ENCODE measurements around the gene IZUMO4.
A peak's percentile ranks its signal among the peaks of the same experiment; 100 is the strongest.
"Not testable (repeated sequence)": the region's sequence is repeated elsewhere in the genome, so short reads cannot be mapped to it uniquely, and the experiment has no call there.

IZUMO4 gene

DNA sequence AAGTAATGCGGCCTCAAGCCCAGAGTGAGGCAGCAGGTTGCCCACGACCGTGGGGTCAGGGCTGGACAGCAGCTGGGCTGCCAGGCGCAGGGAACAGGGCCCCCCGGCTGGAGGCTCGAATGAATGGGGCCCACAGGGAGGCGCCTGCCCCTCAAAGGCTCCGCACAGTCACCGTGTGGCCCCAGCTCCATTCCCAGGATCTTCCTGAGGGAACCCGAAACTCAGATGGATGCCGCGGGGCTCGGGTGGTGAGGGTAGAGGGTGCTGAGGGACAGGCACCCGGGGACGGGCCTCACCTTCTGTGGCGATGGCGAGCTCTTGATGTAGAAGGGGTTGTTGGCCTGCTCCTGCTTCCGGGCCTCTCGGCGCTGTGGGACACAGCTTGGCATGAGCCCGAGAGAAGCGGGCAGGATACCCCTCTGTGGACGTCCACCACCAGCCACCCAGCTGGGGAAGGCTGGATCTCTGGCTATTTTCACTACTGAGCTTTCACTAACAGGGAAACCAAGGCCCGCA is 19.3 kb downstream of the IZUMO4 start:
- CTCF ChIA-PET = no interaction called here
- H3K4me1 Mint-ChIP-seq = no peaks in the 10 kb centered on the region
- no peaks in the 10 kb centered on the region for H3K9me3 Mint-ChIP-seq
- H3K27me3 Mint-ChIP-seq = no peaks in the 10 kb centered on the region
- no peak overlapping the region for H3K27ac Mint-ChIP-seq
- H3K36me3 Mint-ChIP-seq = peaks cover 41% of the 10 kb centered on the region
- no peak for DNase-seq
- H3K4me3 Mint-ChIP-seq = no peak overlapping the region

DNA sequence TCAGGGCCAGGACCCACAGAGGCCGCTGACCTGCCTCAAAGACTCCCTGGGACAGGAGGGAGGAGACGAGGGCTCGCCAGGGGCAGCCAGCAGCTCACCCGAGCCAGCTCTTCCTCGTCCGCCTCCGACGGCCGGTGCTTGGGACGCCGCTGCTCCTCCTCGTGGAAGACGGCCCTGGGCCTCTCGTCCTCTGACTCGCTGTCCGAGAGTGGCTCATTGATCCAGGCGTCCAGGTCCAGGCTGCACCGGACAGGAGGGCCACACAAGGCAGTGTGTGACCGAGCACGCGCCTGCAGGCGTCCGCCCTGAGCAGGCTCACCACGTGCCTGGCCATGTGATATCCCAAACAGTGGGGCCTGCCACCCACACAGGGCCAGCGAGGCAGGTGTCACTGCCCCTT is 19.8 kb downstream of the IZUMO4 start:
- CTCF ChIA-PET = no interaction called here
- H3K4me1 Mint-ChIP-seq = no peaks in the 10 kb centered on the region
- H3K9me3 Mint-ChIP-seq = no peaks in the 10 kb centered on the region
- H3K4me3 Mint-ChIP-seq = no peak overlapping the region
- DNase-seq = no peak
- no peak overlapping the region for H3K27ac Mint-ChIP-seq
- H3K36me3 Mint-ChIP-seq = peaks cover 44% of the 10 kb centered on the region
- no peaks in the 10 kb centered on the region for H3K27me3 Mint-ChIP-seq

DNA sequence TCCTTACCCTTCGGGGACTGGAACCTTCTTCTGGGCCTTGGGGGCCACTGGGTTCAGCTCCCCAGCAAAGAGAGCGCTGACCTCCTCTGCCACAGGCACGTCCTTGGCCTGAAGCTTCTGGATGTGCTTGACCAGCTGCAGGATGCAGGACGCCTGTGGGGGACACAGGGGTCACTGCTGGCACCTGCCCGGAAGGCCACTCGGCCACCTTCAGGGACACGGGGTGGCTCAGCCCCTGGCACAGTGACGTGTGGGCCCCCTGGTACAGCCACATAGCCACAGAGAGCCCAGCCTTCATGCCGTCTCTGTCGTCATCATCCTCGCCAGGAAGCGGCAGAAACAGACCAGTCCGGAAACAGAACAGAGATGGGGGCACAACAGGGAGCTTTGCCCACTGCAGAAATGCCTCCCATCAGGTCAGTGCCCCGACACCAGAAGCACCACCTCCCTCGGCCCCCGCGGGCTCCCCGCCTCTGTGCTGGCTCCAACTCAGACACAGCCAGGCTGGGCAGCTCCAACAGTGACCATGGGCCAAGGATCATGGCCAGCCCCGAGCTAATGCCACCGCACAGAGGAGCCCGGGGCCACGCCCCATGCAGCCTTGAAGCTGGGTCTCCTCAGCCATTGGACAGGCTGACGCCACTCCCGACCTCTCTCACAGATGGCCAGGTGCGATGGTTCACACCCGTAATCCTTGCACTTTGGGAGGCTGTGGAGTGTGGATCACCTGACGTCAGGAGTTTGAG is 20.7 kb downstream of the IZUMO4 start:
- Mint-ChIP-seq H3K4me3 (no peak overlapping the region), H3K9me3 (no peaks in the 10 kb centered on the region), H3K4me1 (no peaks in the 10 kb centered on the region), H3K27me3 (no peaks in the 10 kb centered on the region), H3K36me3 (peaks cover 42% of the 10 kb centered on the region), H3K27ac (no peak overlapping the region)
- CTCF ChIA-PET = no interaction called here
- DNase-seq = no peak

DNA sequence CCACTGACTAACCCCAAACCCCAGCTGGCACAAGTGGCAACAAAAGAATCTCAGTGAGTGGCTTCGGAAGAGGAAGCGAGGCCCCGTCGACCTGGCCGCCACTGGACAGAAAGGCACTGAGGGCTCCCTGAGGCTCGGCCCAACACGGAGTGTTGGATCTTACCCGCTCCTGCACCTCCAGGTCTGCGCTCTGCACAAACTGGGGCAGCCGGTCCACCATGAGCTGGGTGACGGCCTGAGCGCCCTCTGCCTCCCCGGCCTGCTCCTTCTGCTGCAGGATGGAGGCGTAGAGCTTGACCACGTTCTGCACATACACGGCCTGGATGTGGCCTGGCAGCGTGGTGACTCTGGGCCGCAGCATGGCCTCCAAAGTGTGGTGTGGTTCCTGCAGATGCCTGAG is 21.7 kb downstream of the IZUMO4 start:
- Mint-ChIP-seq H3K9me3 (no peaks in the 10 kb centered on the region), H3K4me1 (no peaks in the 10 kb centered on the region), H3K27me3 (no peaks in the 10 kb centered on the region), H3K36me3 (peaks cover 43% of the 10 kb centered on the region), H3K4me3 (no peak overlapping the region), H3K27ac (no peak overlapping the region)
- DNase-seq = no peak
- CTCF ChIA-PET = no interaction called here

DNA sequence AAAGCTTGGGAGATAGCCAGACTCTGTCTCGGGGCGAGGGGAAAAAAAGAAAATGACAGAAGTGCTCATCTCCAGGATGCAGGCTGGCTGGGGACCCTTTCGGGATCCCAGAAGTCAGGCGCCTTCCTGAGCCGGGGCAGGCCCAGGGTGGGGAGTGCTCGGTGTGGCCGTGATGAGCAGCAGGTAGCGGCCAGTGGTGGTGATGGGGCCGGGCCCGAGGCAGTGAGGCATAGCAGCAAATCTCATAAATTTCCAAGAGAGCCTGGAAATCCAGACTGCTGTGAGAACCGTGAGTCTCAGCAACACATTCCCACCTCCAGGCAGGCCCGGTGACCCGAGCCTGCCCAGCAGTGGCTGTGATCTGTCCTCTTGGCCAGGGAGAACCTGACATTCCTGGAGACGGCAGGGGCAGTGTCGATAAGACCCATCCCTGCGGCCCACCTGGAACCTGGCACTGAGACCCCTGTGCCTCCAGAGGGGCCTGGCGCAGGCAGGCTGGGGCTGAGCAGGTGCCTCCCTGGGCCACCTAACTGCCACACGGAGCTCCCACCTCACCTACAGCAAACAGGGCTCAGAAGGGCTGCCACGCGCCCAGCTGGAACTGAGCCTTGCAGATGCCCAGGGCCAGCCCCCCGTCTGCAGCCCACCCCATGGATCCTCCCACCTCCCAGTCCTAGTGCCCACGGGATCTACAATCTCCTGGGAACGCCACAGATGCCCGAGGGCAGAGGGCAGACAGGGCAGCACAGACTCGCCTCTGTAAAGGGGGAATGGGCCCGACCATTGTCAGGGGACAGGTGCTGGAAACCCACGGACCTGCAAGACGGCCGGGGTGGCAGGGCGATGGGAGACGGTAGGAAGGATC is 23.4 kb downstream of the IZUMO4 start:
- Mint-ChIP-seq H3K27me3 (no peaks in the 10 kb centered on the region), H3K4me3 (no peak overlapping the region), H3K27ac (no peak overlapping the region), H3K36me3 (peaks cover 34% of the 10 kb centered on the region), H3K4me1 (no peaks in the 10 kb centered on the region), H3K9me3 (no peaks in the 10 kb centered on the region)
- CTCF ChIA-PET = no interaction called here
- DNase-seq = no peak

DNA sequence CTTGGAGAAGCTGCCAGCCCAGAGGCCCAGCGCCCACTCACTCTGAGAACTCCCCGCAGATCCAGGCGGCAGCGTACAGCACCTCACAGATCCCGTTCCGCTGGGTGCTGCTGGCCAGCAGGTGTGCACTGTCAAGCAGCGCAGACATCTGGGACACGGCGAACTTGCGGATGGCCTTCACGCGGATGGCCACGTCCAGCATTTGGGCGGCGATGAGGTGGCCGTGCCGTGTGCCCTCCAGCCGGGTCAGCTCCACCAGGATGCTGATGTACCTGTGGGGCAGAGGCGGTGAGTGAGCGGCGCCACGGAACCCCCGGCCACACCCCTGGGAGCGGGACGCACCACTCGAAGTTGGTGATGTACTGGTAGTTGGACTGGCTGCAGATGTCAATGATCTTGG is 24.1 kb downstream of the IZUMO4 start:
- no peak overlapping the region for H3K4me3 Mint-ChIP-seq
- no peak overlapping the region for H3K27ac Mint-ChIP-seq
- H3K36me3 Mint-ChIP-seq = peaks cover 32% of the 10 kb centered on the region
- H3K9me3 Mint-ChIP-seq = no peaks in the 10 kb centered on the region
- CTCF ChIA-PET = no interaction called here
- no peaks in the 10 kb centered on the region for H3K27me3 Mint-ChIP-seq
- no peak for DNase-seq
- H3K4me1 Mint-ChIP-seq = no peaks in the 10 kb centered on the region

DNA sequence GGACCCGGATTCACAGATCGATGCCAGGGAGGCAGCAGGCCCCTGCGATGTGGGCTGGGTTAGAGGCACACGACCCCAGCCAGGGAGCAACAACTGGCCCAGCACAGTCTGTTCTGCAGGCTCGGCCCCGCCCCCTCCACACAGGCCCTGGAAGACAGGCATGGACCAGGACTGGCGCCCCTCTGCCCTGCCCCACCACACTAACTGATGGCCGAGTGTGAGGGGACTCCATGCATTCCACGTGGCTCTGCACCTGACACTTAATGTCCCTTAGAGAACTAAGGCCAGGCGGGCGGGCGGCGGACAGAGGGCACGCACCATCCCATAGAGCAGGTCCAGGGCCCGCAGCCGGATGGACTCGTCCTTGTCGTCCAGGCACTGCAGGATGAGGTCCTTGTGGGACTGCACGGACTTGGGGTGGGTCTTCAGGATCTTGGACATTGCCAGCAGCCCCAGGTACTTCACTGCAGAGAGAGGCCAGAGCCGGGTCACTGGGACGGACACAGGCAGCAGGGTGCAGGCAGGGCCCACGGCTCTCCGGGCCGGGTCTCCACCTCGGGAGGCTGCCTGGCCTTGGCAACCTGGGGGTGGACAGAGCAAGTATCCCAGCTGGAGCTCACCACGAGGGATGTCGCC is 24.8 kb downstream of the IZUMO4 start:
- CTCF ChIA-PET = no interaction called here
- H3K27ac Mint-ChIP-seq = no peak overlapping the region
- no peak for DNase-seq
- peaks cover 36% of the 10 kb centered on the region for H3K36me3 Mint-ChIP-seq
- no peaks in the 10 kb centered on the region for H3K4me1 Mint-ChIP-seq
- no peaks in the 10 kb centered on the region for H3K9me3 Mint-ChIP-seq
- no peaks in the 10 kb centered on the region for H3K27me3 Mint-ChIP-seq
- no peak overlapping the region for H3K4me3 Mint-ChIP-seq

DNA sequence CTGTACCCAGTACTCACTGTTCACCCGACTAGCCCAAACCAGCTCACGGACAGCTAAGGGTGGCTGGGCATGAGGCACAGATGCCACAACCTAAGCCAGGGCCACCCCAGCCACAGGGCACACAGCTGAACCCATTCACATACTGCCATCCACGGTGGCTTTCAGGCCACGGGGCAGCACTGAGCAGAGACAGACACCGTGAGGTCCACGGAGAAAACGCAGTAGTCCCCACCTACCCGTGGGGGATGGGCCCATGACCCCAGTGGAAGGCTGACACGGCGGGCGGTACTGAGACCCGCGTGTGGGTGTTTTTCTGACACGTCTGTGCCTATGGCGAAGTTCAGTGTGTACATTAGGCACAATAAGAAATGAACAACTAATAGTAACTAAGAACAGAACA is 25.5 kb downstream of the IZUMO4 start:
- Mint-ChIP-seq H3K4me1 (no peaks in the 10 kb centered on the region), H3K27ac (no peak overlapping the region), H3K36me3 (peaks cover 36% of the 10 kb centered on the region), H3K9me3 (no peaks in the 10 kb centered on the region), H3K4me3 (no peak overlapping the region), H3K27me3 (no peaks in the 10 kb centered on the region)
- no peak for DNase-seq
- CTCF ChIA-PET = no interaction called here

DNA sequence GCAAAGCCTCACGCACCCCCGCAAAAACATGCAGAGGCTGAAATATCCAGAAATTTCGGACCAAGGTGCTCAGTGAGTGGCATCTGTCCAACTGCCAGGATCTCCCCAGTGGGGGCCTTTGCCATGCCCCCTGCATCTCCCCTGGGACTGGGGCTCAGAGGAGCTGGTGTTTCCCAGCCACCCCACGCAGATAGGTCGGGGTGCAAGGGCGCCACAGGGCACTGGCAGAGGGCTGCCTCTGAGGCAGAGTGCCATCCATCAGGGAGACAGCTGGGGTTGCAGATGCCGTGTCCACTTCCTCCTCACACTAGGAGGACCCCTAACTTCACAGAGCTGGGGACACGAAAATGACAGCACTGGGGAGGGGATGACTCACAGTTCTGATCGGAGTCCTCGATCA is 26.3 kb downstream of the IZUMO4 start:
- CTCF ChIA-PET = interaction anchor here (0.6 kb wide), 1 partner anchor 103 kb away, joined by 3 read pairs; no protein-coding TSS in a partner anchor
- Mint-ChIP-seq H3K36me3 (peaks cover 37% of the 10 kb centered on the region), H3K9me3 (no peaks in the 10 kb centered on the region), H3K27ac (no peak overlapping the region), H3K4me3 (no peak overlapping the region), H3K27me3 (no peaks in the 10 kb centered on the region), H3K4me1 (no peaks in the 10 kb centered on the region)
- DNase-seq = no peak

DNA sequence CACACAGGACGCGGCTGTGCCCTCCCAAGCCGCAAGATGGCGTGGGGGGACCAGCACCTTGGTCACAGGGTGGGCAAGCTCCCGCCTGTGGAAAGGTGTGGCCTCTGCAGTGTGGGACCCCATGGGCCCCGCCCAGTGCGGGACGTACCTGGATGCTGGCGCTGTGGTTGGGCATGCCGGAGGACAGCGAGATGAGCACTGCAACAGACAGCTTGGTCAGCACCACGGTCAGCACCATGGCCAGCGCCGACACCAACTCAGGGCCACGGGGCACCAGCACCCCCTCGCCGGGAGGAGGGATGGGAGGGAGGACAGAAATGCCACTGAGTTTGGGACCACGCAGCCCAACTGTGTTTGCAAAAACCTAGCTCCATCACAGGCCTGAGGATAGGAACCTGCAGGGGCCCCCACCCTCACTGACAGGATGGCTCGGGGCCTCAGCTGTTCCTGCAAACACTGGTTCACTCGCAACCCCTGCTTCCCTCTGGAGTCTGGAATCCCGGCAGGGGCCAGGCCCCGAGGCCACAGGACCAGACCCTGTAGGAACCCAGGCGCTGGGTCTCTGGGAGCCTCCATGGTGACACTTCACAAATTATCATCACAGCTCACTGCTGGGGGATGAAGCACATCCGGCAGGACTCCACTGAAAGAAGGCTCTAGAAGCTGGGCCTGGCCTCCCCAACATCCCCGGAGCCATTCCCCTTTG is 27.1 kb downstream of the IZUMO4 start:
- H3K27ac Mint-ChIP-seq = no peak overlapping the region
- H3K4me3 Mint-ChIP-seq = no peak overlapping the region
- no peaks in the 10 kb centered on the region for H3K27me3 Mint-ChIP-seq
- CTCF ChIA-PET = interaction anchor here (1.1 kb wide), 1 partner anchor 14 kb away, joined by 3 read pairs; no protein-coding TSS in a partner anchor
- no peaks in the 10 kb centered on the region for H3K9me3 Mint-ChIP-seq
- peaks cover 29% of the 10 kb centered on the region for H3K36me3 Mint-ChIP-seq
- DNase-seq = peak; percentile 52
- no peaks in the 10 kb centered on the region for H3K4me1 Mint-ChIP-seq

DNA sequence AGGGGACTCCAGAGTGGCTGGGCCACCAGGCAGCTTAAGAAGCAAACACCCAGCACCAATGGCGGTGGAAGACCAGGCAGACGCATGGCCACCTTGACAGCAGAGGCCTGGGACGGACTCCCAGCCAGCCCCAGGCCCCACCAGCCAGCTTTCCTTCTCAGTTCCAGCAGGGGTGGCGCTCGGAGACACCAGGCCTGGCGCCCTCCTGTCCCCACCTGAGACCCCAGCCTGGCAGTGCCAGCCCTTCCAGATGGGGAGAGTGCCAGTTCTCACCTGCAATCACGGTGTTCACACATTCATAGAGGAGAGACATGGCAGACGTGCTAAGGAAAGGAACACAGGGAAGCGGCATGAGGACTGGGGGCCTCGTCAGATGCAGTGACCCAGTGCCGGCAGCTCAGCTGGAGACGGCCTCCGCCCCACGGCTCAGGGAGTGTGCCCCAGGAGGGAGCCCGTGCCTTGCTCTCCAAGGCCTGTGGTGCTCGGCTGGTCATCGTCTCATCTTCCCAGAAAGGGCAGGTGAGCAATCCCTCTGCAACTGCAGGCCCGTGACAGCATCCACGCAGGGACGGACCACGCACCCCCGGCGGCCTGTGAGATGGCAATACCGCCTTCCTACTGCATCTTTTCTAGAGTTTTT is 30.3 kb downstream of the IZUMO4 start:
- peaks cover 26% of the 10 kb centered on the region for H3K36me3 Mint-ChIP-seq
- no peak overlapping the region for H3K27ac Mint-ChIP-seq
- H3K27me3 Mint-ChIP-seq = no peaks in the 10 kb centered on the region
- DNase-seq = no peak
- no peaks in the 10 kb centered on the region for H3K9me3 Mint-ChIP-seq
- no peak overlapping the region for H3K4me3 Mint-ChIP-seq
- no peaks in the 10 kb centered on the region for H3K4me1 Mint-ChIP-seq
- CTCF ChIA-PET = no interaction called here

DNA sequence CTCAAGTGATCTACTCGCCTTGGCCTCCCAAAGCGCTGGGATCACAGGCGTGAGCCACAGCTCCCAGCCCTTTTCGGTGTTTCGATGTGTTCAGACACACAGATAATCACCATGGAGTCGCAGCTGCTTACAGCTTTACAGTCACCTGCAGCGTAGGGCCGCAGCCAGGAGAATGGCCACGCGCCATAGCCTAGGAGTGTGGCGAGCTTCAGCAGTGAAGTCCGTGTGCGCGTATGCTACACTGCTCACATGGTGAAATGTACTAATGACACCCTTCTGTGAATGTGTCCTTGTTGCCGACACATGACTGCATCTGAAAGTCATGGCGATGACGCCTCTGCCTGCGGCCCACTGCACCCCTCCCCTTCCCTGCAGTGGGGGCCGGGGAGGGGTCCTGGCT is 31.0 kb downstream of the IZUMO4 start:
- Mint-ChIP-seq H3K4me3 (no peak overlapping the region), H3K36me3 (peaks cover 29% of the 10 kb centered on the region), H3K9me3 (no peaks in the 10 kb centered on the region), H3K4me1 (no peaks in the 10 kb centered on the region), H3K27ac (no peak overlapping the region), H3K27me3 (no peaks in the 10 kb centered on the region)
- CTCF ChIA-PET = no interaction called here
- DNase-seq = no peak

DNA sequence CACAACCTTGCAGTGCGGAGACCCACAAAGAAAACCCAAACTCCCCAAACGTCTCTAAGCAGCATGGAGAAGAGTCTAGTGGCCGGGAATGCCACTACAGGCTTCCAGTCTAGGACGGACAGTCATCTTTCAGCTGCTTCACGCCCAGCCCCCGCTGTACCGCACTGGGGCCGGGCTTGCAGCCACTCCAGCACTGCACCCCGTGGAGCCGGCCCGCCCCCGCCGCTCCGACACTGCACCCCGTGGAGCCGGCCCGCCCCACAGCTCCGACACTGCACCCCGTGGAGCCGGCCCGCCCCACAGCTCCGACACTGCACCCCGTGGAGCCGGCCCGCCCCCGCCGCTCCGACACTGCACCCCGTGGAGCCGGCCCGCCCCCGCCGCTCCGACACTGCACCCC is 31.5 kb downstream of the IZUMO4 start:
- H3K4me1 Mint-ChIP-seq, H3K9me3 Mint-ChIP-seq, H3K4me3 Mint-ChIP-seq, H3K27me3 Mint-ChIP-seq, DNase-seq, CTCF ChIA-PET, H3K27ac Mint-ChIP-seq: not testable (repeated sequence)
- H3K36me3 Mint-ChIP-seq = peaks cover 30% of the 10 kb centered on the region

DNA sequence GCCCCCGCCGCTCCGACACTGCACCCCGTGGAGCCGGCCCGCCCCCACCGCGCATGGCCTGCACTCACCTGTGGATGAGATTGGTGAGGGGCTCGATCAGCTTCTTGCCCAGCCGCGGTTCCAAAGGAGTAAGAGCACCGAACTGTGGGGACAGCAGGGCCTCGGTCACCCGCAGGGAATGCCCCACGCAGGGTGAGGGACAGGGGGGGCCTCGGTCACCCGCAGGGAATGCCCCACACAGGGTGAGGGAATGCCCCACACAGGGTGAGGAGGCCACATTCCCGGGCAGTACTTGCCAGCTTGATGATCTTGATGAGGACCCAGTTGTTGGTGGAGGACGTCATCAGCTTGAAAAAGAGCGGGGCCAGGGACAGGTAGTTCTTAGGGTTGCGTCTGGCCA is 32.3 kb downstream of the IZUMO4 start:
- Mint-ChIP-seq H3K4me1 (no peaks in the 10 kb centered on the region), H3K27ac (no peak overlapping the region), H3K4me3 (no peak overlapping the region), H3K27me3 (no peaks in the 10 kb centered on the region), H3K36me3 (peaks cover 31% of the 10 kb centered on the region), H3K9me3 (no peaks in the 10 kb centered on the region)
- DNase-seq = no peak
- CTCF ChIA-PET = no interaction called here

Data from activated naive CD4-positive, alpha-beta T cell treated with anti-CD3 and anti-CD28 coated beads, Interleukin-2, amount 10 ng/mL, durations not matched to agents 7 days and 5 days (primary cell).